ENCODE results near the gene LDB2.

LDB2 gene

GRCh38 chr4:16585053-16585452, 313.4 kb downstream of the LDB2 start:
- Histone ChIP-seq H3K79me2 (ENCODE audit: control insufficient read depth, insufficient read depth, low read length, unreplicated experiment) (no peaks in the 10 kb centered on the region), H3K27me3 (ENCODE audit: insufficient read depth, low read length) (no peaks in the 10 kb centered on the region), H3K36me3 (ENCODE audit: insufficient read depth, low read length) (no peaks in the 10 kb centered on the region), H3K4me1 (ENCODE audit: control insufficient read depth, insufficient read depth, low read length, unreplicated experiment) (peaks cover 17% of the 10 kb centered on the region), H3K4me3 (ENCODE audit: low read depth, low read length) (no peak overlapping the region), H2AFZ (ENCODE audit: low read length, unreplicated experiment) (no peak overlapping the region), H3K27ac (ENCODE audit: low read depth, low read length) (no peak overlapping the region)

GRCh38 chr4:16583764-16584163, 314.7 kb downstream of the LDB2 start:
- Histone ChIP-seq H3K27me3 (ENCODE audit: insufficient read depth, low read length) (no peaks in the 10 kb centered on the region), H3K36me3 (ENCODE audit: insufficient read depth, low read length) (no peaks in the 10 kb centered on the region), H3K4me3 (ENCODE audit: low read depth, low read length) (no peak overlapping the region), H3K27ac (ENCODE audit: low read depth, low read length) (no peak overlapping the region), H2AFZ (ENCODE audit: low read length, unreplicated experiment) (no peak overlapping the region), H3K79me2 (ENCODE audit: control insufficient read depth, insufficient read depth, low read length, unreplicated experiment) (no peaks in the 10 kb centered on the region), H3K4me1 (ENCODE audit: control insufficient read depth, insufficient read depth, low read length, unreplicated experiment) (peaks cover 17% of the 10 kb centered on the region)

DNA sequence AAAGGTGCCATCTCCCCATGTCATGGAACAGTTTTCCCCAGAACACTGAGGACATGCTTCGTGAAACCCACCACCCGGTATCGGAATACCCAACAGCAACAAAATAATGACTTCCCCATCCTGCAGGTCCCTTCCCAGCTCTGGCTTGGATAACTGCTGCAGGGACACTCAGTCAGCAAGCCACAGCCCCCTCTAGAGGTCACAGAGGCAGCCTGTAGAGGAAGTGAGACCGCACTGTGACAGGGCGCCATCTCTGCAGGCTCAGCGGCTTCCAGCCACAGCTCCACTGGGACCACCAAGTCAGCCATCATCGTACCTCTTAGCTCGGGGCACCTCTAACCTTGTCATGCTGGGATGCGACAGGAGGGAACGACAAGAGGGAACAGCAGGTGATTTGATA, 315.9 kb downstream of the LDB2 start:
- Histone ChIP-seq H3K4me1 (ENCODE audit: control insufficient read depth, insufficient read depth, low read length, unreplicated experiment) (peaks cover 17% of the 10 kb centered on the region), H3K27ac (ENCODE audit: low read depth, low read length) (no peak overlapping the region), H2AFZ (ENCODE audit: low read length, unreplicated experiment) (no peak overlapping the region), H3K79me2 (ENCODE audit: control insufficient read depth, insufficient read depth, low read length, unreplicated experiment) (no peaks in the 10 kb centered on the region), H3K27me3 (ENCODE audit: insufficient read depth, low read length) (no peaks in the 10 kb centered on the region), H3K4me3 (ENCODE audit: low read depth, low read length) (no peak overlapping the region), H3K36me3 (ENCODE audit: insufficient read depth, low read length) (no peaks in the 10 kb centered on the region)

- Histone ChIP-seq H3K36me3 (ENCODE audit: insufficient read depth, low read length) (no peaks in the 10 kb centered on the region), H3K4me1 (ENCODE audit: control insufficient read depth, insufficient read depth, low read length, unreplicated experiment) (peaks cover 17% of the 10 kb centered on the region), H3K79me2 (ENCODE audit: control insufficient read depth, insufficient read depth, low read length, unreplicated experiment) (no peaks in the 10 kb centered on the region), H3K27me3 (ENCODE audit: insufficient read depth, low read length) (no peaks in the 10 kb centered on the region), H3K4me3 (ENCODE audit: low read depth, low read length) (no peak overlapping the region), H2AFZ (ENCODE audit: low read length, unreplicated experiment) (no peak overlapping the region), H3K27ac (ENCODE audit: low read depth, low read length) (no peak overlapping the region)
These were observed 316.4 kb downstream of the LDB2 start for GRCh38 chr4:16582036-16582435.

- H3K79me2 ChIP-seq (ENCODE audit: control insufficient read depth, insufficient read depth, low read length, unreplicated experiment): no peaks in the 10 kb centered on the region
- no peak overlapping the region for H2AFZ ChIP-seq (ENCODE audit: low read length, unreplicated experiment)
- no peak overlapping the region for H3K4me3 ChIP-seq (ENCODE audit: low read depth, low read length)
- H3K27me3 ChIP-seq (ENCODE audit: insufficient read depth, low read length): no peaks in the 10 kb centered on the region
- no peaks in the 10 kb centered on the region for H3K36me3 ChIP-seq (ENCODE audit: insufficient read depth, low read length)
- H3K27ac ChIP-seq (ENCODE audit: low read depth, low read length): no peak overlapping the region
- H3K4me1 ChIP-seq (ENCODE audit: control insufficient read depth, insufficient read depth, low read length, unreplicated experiment): peaks cover 17% of the 10 kb centered on the region
These were observed 317.3 kb downstream of the LDB2 start for GRCh38 chr4:16581117-16581516.

DNA sequence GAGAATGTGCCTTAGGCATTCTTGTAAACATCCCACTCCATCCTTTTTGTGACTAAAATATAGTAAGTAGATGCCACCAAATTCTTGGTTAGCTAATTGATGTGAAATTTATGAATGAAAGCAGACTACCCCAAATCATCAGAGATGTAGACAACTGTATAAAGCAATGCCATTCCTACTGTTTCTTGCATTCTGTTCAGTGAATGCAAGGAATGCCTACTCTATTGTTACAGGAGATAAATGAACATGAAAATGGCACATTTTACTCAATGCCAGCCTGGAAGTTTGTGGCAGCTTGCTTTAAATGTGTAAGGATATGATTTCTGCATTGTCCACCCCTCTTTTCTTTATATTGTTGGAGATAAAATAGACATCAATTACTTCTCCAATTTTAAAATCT, 317.9 kb downstream of the LDB2 start:
- no peak overlapping the region for H3K4me3 ChIP-seq (ENCODE audit: low read depth, low read length)
- no peaks in the 10 kb centered on the region for H3K36me3 ChIP-seq (ENCODE audit: insufficient read depth, low read length)
- no peak overlapping the region for H3K27ac ChIP-seq (ENCODE audit: low read depth, low read length)
- no peaks in the 10 kb centered on the region for H3K79me2 ChIP-seq (ENCODE audit: control insufficient read depth, insufficient read depth, low read length, unreplicated experiment)
- H3K4me1 ChIP-seq (ENCODE audit: control insufficient read depth, insufficient read depth, low read length, unreplicated experiment): peaks cover 11% of the 10 kb centered on the region
- no peaks in the 10 kb centered on the region for H3K27me3 ChIP-seq (ENCODE audit: insufficient read depth, low read length)
- H2AFZ ChIP-seq (ENCODE audit: low read length, unreplicated experiment): no peak overlapping the region

- H3K36me3 ChIP-seq (ENCODE audit: insufficient read depth, low read length): no peaks in the 10 kb centered on the region
- no peaks in the 10 kb centered on the region for H3K79me2 ChIP-seq (ENCODE audit: control insufficient read depth, insufficient read depth, low read length, unreplicated experiment)
- H3K4me3 ChIP-seq (ENCODE audit: low read depth, low read length): no peak overlapping the region
- H3K27me3 ChIP-seq (ENCODE audit: insufficient read depth, low read length): no peaks in the 10 kb centered on the region
- H3K4me1 ChIP-seq (ENCODE audit: control insufficient read depth, insufficient read depth, low read length, unreplicated experiment): peaks cover 8% of the 10 kb centered on the region
- H2AFZ ChIP-seq (ENCODE audit: low read length, unreplicated experiment): no peak overlapping the region
- no peak overlapping the region for H3K27ac ChIP-seq (ENCODE audit: low read depth, low read length)
These were observed 318.6 kb downstream of the LDB2 start for GRCh38 chr4:16579866-16580265.

GRCh38 chr4:16577177-16577576, 321.3 kb downstream of the LDB2 start:
- Histone ChIP-seq H3K27ac (ENCODE audit: low read depth, low read length) (no peak overlapping the region), H3K4me3 (ENCODE audit: low read depth, low read length) (no peak overlapping the region), H3K4me1 (ENCODE audit: control insufficient read depth, insufficient read depth, low read length, unreplicated experiment) (peaks cover 14% of the 10 kb centered on the region), H3K79me2 (ENCODE audit: control insufficient read depth, insufficient read depth, low read length, unreplicated experiment) (no peaks in the 10 kb centered on the region), H3K36me3 (ENCODE audit: insufficient read depth, low read length) (no peaks in the 10 kb centered on the region), H2AFZ (ENCODE audit: low read length, unreplicated experiment) (no peak overlapping the region), H3K27me3 (ENCODE audit: insufficient read depth, low read length) (no peaks in the 10 kb centered on the region)

DNA sequence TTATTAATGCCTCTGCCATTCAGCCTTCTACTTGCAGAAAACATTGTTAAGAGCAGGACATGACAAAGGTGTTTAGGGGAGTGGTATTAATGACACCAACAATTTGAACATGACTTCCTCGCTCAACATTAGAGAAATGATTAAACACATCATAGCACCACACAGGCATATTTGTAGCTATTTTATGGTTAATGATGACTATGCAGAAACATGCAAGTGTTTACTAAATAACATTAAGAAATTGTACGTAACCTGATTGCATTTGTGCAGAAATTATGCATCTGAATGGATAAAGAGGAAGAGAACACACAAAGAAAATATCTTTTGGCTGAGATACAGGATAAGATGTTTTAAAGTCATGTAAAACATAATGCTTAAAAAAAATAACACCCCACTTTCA, 323.5 kb downstream of the LDB2 start:
- Histone ChIP-seq H3K79me2 (ENCODE audit: control insufficient read depth, insufficient read depth, low read length, unreplicated experiment) (no peaks in the 10 kb centered on the region), H3K4me3 (ENCODE audit: low read depth, low read length) (no peak overlapping the region), H3K36me3 (ENCODE audit: insufficient read depth, low read length) (no peaks in the 10 kb centered on the region), H3K4me1 (ENCODE audit: control insufficient read depth, insufficient read depth, low read length, unreplicated experiment) (peaks cover 14% of the 10 kb centered on the region), H2AFZ (ENCODE audit: low read length, unreplicated experiment) (no peak overlapping the region), H3K27ac (ENCODE audit: low read depth, low read length) (no peak overlapping the region), H3K27me3 (ENCODE audit: insufficient read depth, low read length) (no peaks in the 10 kb centered on the region)

DNA sequence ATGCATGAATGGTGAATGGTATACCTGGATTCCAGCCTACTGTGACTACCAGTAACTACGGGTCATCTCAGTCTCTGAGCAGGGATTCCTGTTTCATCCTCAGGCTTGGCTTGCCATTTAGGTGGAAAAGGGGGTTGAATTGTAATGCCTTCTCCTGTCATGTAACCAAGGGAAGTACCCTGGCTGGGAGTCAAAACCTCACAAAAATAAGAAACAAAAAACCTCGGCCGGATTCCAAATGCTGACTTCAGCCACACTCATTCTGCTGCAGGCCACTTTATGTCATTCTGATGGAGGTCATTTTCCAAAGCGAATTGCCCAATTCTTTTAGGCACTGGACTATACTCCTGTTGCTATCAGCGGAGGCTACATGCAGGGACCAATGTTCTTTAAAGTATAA, 324.7 kb downstream of the LDB2 start:
- H3K27me3 ChIP-seq (ENCODE audit: insufficient read depth, low read length): no peaks in the 10 kb centered on the region
- no peaks in the 10 kb centered on the region for H3K79me2 ChIP-seq (ENCODE audit: control insufficient read depth, insufficient read depth, low read length, unreplicated experiment)
- peak overlapping the region; percentile 34; the same call in 1 of the 2 replicates for H3K27ac ChIP-seq (ENCODE audit: low read depth, low read length)
- no peak overlapping the region for H3K4me3 ChIP-seq (ENCODE audit: low read depth, low read length)
- H3K4me1 ChIP-seq (ENCODE audit: control insufficient read depth, insufficient read depth, low read length, unreplicated experiment): peaks cover 14% of the 10 kb centered on the region
- H2AFZ ChIP-seq (ENCODE audit: low read length, unreplicated experiment): no peak overlapping the region
- no peaks in the 10 kb centered on the region for H3K36me3 ChIP-seq (ENCODE audit: insufficient read depth, low read length)

GRCh38 chr4:16573206-16573605, 325.2 kb downstream of the LDB2 start:
- no peaks in the 10 kb centered on the region for H3K79me2 ChIP-seq (ENCODE audit: control insufficient read depth, insufficient read depth, low read length, unreplicated experiment)
- H3K36me3 ChIP-seq (ENCODE audit: insufficient read depth, low read length): no peaks in the 10 kb centered on the region
- H3K27me3 ChIP-seq (ENCODE audit: insufficient read depth, low read length): no peaks in the 10 kb centered on the region
- no peak overlapping the region for H3K4me3 ChIP-seq (ENCODE audit: low read depth, low read length)
- H3K4me1 ChIP-seq (ENCODE audit: control insufficient read depth, insufficient read depth, low read length, unreplicated experiment): peaks cover 14% of the 10 kb centered on the region
- H3K27ac ChIP-seq (ENCODE audit: low read depth, low read length): peak overlapping the region; percentile 34; the same call in 1 of the 2 replicates
- H2AFZ ChIP-seq (ENCODE audit: low read length, unreplicated experiment): no peak overlapping the region
